GM23248 (cell line): ENCODE data around the gene FOXR1. TPM values are rescaled to one million over a fixed set of nuclear protein-coding genes. Genes with fewer than 3 reads are reported as not detected.

Experiments used
- DNase-seq: peaks from one replicate; pipeline ENCODE4 v3.0.0-alpha.2; 2015
- H2AFZ ChIP-seq: fragments of 200-600 bp; sonication (generic); 2 replicates; pipeline ENCODE4 v1.6.1; 2016; ENCODE audit warnings: antibody characterized with exemption
- H3F3A ChIP-seq: fragments of 200-600 bp; sonication (generic); 2 replicates; pipeline ENCODE4 v1.6.1; 2016; ENCODE audit warnings: mild to moderate bottlenecking, antibody characterized with exemption, mixed run types; ENCODE audit not compliant: insufficient read depth
- H3K27ac ChIP-seq: fragments of 200-600 bp; sonication (generic); 2 replicates; pipeline ENCODE4 v1.5.1; 2016; ENCODE audit warnings: mild to moderate bottlenecking
- H3K27me3 ChIP-seq: fragments of 200-600 bp; sonication (generic); replicated peaks from 2 replicates; pipeline ENCODE4 v1.6.1; 2016; ENCODE audit warnings: mild to moderate bottlenecking; ENCODE audit not compliant: insufficient read depth
- H3K36me3 ChIP-seq: fragments of 200-600 bp; sonication (generic); 2 replicates; pipeline ENCODE4 v1.6.1; 2016; ENCODE audit warnings: low read depth, mild to moderate bottlenecking
- H3K4me1 ChIP-seq: fragments of 200-600 bp; sonication (generic); 2 replicates; pipeline ENCODE4 v1.6.1; 2016; ENCODE audit warnings: mild to moderate bottlenecking; ENCODE audit not compliant: insufficient read depth
- H3K4me2 ChIP-seq: fragments of 200-600 bp; sonication (generic); one replicate; pipeline ENCODE4 v1.6.1; 2016; ENCODE audit warnings: mild to moderate bottlenecking; ENCODE audit not compliant: unreplicated experiment
- H3K4me3 ChIP-seq: fragments of 200-600 bp; sonication (generic); 2 replicates; pipeline ENCODE4 v1.5.1; 2016; ENCODE audit warnings: mild to moderate bottlenecking
- H3K79me2 ChIP-seq: fragments of 200-600 bp; sonication (generic); 2 replicates; pipeline ENCODE4 v1.6.1; 2016; ENCODE audit warnings: mild to moderate bottlenecking; ENCODE audit not compliant: insufficient read depth
- H3K9ac ChIP-seq: fragments of 200-600 bp; sonication (generic); 2 replicates; pipeline ENCODE4 v1.6.1; 2016; ENCODE audit warnings: mild to moderate bottlenecking
- H3K9me2 ChIP-seq: fragments of 200-600 bp; sonication (generic); 2 replicates; pipeline ENCODE4 v1.6.1; 2016; ENCODE audit warnings: mixed run types, mild to moderate bottlenecking, moderate library complexity; ENCODE audit not compliant: insufficient read depth
- H3K9me3 ChIP-seq: fragments of 200-600 bp; sonication (generic); one replicate; pipeline ENCODE4 v1.6.1; 2017; ENCODE audit warnings: low read depth
- H4K20me1 ChIP-seq: fragments of 200-600 bp; sonication (generic); 2 replicates; pipeline ENCODE4 v1.6.0; 2016; ENCODE audit not compliant: insufficient read depth
- EZH2 ChIP-seq: fragments of 200-600 bp; sonication (generic); IDR thresholded peaks from 2 replicates; pipeline ENCODE4 v1.6.1; 2018; ENCODE audit warnings: antibody characterized with exemption, mild to moderate bottlenecking; ENCODE audit not compliant: insufficient read depth, poor library complexity, severe bottlenecking
- EZH2phosphoT487 ChIP-seq: fragments of 200-600 bp; sonication (generic); IDR thresholded peaks from 2 replicates; pipeline ENCODE4 v1.6.1; 2018; ENCODE audit warnings: antibody characterized with exemption, moderate library complexity, mild to moderate bottlenecking, low read depth; ENCODE audit not compliant: insufficient read depth
- WGBS, 2 experiments: methylation state at CpG; one replicate each; pipeline ENCODE4 v1.1.6; 2015 to 2017; ENCODE audit warnings: low lambda C conversion rate in 2 of 2, low coverage in 1 of 2; ENCODE audit errors: missing lambda C conversion rate in 2 of 2; 5-methylcytosine and 5-hydroxymethylcytosine counted together
- in situ Hi-C: fragments of 300-500 bp; cut with MboI; formaldehyde crosslinking; loops from 2 replicates; pipeline ENCODE4 v1.15.0; 2020
- polyA plus RNA-seq: library from polyadenylated mRNA; unstranded; fragments of >200 nt; fragmentation: Nextera tagmentation; extraction: Ambion mirVana; gene quantifications from 2 replicates; pipeline ENCODE4 v1.2.1, GENCODE V29; 2016
- total RNA-seq: library from RNA; depleted of rRNA; stranded (reverse); fragments of >200 nt; shearing (Covaris generic); gene quantifications from 2 replicates; pipeline ENCODE4 v1.2.3, GENCODE V29; 2014

FOXR1 gene
- total and polyA plus RNA-seq, 2 experiments from 2014 or later = not detected

DNA sequence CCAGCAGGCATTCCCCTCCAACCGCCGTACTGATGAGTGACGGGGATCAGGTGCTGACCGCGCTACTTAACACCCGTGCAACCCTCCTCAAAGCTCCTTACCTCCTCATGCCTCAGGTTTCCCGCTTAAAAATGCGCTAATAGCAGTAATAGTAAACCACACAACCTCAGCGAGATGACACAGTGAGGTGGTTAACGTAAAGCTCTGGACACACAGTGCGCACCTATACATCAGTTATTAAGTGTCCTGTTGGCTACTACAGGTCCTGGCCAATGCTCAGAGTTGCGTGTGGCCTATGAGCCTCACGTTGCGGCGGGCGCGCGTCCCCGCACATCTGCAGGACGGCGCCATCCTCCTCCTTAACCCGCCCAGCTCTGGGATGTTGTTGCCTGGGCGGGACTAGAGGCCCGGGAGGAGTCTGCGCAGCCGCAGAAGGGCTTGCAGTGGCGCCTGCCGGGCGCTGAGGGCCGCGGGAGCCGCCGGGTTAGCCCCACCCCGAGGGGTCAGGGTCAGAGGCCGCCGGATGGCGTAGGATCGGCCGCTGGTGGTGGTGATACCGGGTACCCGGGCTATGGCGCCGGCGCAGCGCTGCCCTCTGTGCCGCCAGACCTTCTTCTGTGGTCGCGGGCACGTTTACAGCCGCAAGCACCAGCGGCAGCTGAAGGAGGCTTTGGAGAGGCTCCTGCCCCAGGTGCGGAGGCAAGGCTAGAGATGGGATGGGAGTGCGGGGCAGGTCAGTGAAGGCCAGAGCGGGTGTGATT is 26.2 kb downstream of the FOXR1 start, which contains the start of gene CENATAC:
Gene CENATAC, plus strand, starts transcription at position 512 of the 761 bp plus-strand sequence. Its CDS starts 60 bp downstream, at position 572.
- Histone ChIP-seq H3F3A (peaks cover 34% of the 10 kb centered on the region), H3K4me3 (peak within 1 kb of the TSS; percentile 90), H3K9me2 (no peaks in the 10 kb centered on the region), H3K27ac (peak within 1 kb of the TSS; percentile 75), H2AFZ (peak within 1 kb of the TSS; percentile 99), H3K9me3 (no peaks in the 10 kb centered on the region), H3K36me3 (peaks cover 20% of the 10 kb centered on the region), H3K27me3 (no peaks in the 10 kb centered on the region), H3K4me2 (peak within 1 kb of the TSS; percentile 99), H3K79me2 (peaks cover 61% of the 10 kb centered on the region), H3K9ac (peak within 1 kb of the TSS; percentile 82), H4K20me1 (no peaks in the 10 kb centered on the region), H3K4me1 (peaks cover 26% of the 10 kb centered on the region)
- TF ChIP-seq EZH2phosphoT487 = no peak
- TF ChIP-seq EZH2 = no peak
- in situ Hi-C loops = no loop called here
- 1% methylated on average over 46 to 54 of the region's 54 CpGs for WGBS, 2 experiments
- peak; percentile 96 for DNase-seq

GRCh38 chr11:118998388-118998717 is 26.8 kb downstream of the FOXR1 start:
- 2% methylated on average over 18 to 19 of the region's 19 CpGs for WGBS, 2 experiments
- Histone ChIP-seq H3K9me3 (no peaks in the 10 kb centered on the region), H3K9ac (peak overlapping the region; percentile 82), H3K4me3 (peak overlapping the region; percentile 90), H3K4me2 (peak overlapping the region; percentile 99), H3K36me3 (peaks cover 20% of the 10 kb centered on the region), H3K79me2 (peaks cover 64% of the 10 kb centered on the region), H3K27ac (peak overlapping the region; percentile 75), H3K27me3 (no peaks in the 10 kb centered on the region), H2AFZ (peak overlapping the region; percentile 99), H3K9me2 (no peaks in the 10 kb centered on the region), H4K20me1 (no peaks in the 10 kb centered on the region), H3K4me1 (peaks cover 26% of the 10 kb centered on the region), H3F3A (peaks cover 34% of the 10 kb centered on the region)
- in situ Hi-C loops = no loop called here
- TF ChIP-seq EZH2 (no peak), EZH2phosphoT487 (no peak)
- peak; percentile 36 for DNase-seq

- Histone ChIP-seq H3F3A (peaks cover 34% of the 10 kb centered on the region), H3K79me2 (peaks cover 69% of the 10 kb centered on the region), H4K20me1 (no peaks in the 10 kb centered on the region), H3K27me3 (no peaks in the 10 kb centered on the region), H2AFZ (peak overlapping the region; percentile 99), H3K9me2 (no peaks in the 10 kb centered on the region), H3K4me1 (peaks cover 26% of the 10 kb centered on the region), H3K9ac (peak overlapping the region; percentile 82), H3K36me3 (peaks cover 23% of the 10 kb centered on the region), H3K4me3 (peak overlapping the region; percentile 90), H3K9me3 (no peaks in the 10 kb centered on the region), H3K27ac (peak overlapping the region; percentile 75), H3K4me2 (peak overlapping the region; percentile 99)
- in situ Hi-C loops = no loop called here
- TF ChIP-seq EZH2phosphoT487 (no peak), EZH2 (no peak)
- WGBS, 2 experiments = 34% methylated on average over 6 of the region's 6 CpGs
- peak; percentile 80 for DNase-seq
Observed at GRCh38 chr11:118998822-118999221, 27.3 kb downstream of the FOXR1 start.

- H3K4me3 ChIP-seq = no peak overlapping the region
- 0% methylated on average over 1 of the region's 1 CpG for WGBS, 2 experiments
- peak overlapping the region; percentile 36 for H3K9ac ChIP-seq
- in situ Hi-C loops = no loop called here
- no peaks in the 10 kb centered on the region for H3K9me3 ChIP-seq
- no peaks in the 10 kb centered on the region for H3K27me3 ChIP-seq
- peaks cover 25% of the 10 kb centered on the region for H3K36me3 ChIP-seq
- DNase-seq = peak; percentile 77
- H3K27ac ChIP-seq = peak overlapping the region; percentile 75
- no peaks in the 10 kb centered on the region for H3K9me2 ChIP-seq
- peak overlapping the region; percentile 39 for H3K4me2 ChIP-seq
- H2AFZ ChIP-seq = no peak overlapping the region
- peaks cover 26% of the 10 kb centered on the region for H3K4me1 ChIP-seq
- no peaks in the 10 kb centered on the region for H4K20me1 ChIP-seq
- H3K79me2 ChIP-seq = peaks cover 81% of the 10 kb centered on the region
- no peak for TF ChIP-seq EZH2phosphoT487
- H3F3A ChIP-seq = peaks cover 34% of the 10 kb centered on the region
Observed at GRCh38 chr11:119000906-119001305, 29.3 kb downstream of the FOXR1 start.
